HG03354 (cell line): ENCODE results near the gene CACNA1E.
"Not testable (repeated sequence)": the region's sequence is repeated elsewhere in the genome, so short reads cannot be mapped to it uniquely, and the experiment has no call there.

Source experiments
- ATAC-seq: cut with Tn5 transposase; IDR thresholded peaks from one replicate; pipeline ENCODE4 v1.9.1; 2021; ENCODE audit warnings: mild to moderate bottlenecking; ENCODE audit not compliant: unreplicated experiment, poor library complexity, severe bottlenecking

Gene CACNA1E

GRCh38 chr1:181784039-181784683 lies 300.8 kb downstream of the CACNA1E start:
- ATAC-seq = no peak

- no peak for ATAC-seq
These were observed 306.1 kb downstream of the CACNA1E start for GRCh38 chr1:181789395-181789794.

DNA sequence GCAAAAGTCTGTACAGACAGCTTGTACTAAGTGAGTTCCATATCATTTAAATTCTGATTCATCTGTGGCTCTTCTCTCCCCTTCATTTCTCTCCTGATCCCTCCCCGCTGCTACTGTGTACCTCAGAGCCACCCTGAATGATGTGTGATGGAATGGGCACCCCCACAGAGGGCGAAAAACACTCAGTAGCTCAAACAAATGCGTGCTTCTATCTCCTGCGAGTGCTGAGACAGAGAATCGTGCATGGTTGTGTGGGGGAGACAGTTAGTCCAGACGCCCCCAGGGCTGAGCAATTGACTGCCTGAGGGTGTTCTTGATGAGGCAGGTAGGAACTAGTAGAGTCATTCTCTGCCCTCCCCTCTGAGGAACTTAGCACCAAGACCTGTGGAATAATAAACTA lies 308.4 kb downstream of the CACNA1E start:
- no peak for ATAC-seq

GRCh38 chr1:181793831-181794230 lies 310.5 kb downstream of the CACNA1E start:
- no peak for ATAC-seq

- ATAC-seq = no peak
These were observed 311.0 kb downstream of the CACNA1E start for GRCh38 chr1:181794332-181794731.

GRCh38 chr1:181798191-181798926 lies 315.0 kb downstream of the CACNA1E start:
- no peak for ATAC-seq

DNA sequence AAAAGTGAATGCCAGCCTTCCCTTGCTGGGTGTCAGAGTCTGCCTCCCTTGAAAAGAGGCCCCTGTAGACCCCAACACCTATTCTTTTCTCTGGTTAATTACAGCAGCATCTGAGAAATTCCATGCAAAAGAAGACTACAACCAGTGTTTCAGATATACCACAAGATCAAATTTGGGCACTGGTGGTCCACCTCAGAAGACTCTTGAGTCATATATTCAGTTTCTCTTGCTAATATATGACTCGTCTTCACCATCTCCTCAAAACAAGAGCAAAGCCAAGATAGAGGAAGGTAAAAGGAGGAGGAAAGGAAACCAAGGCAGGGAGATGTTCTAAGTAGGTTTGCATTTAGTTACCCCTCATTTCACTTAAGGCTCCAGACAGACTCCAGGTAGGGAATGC lies 318.3 kb downstream of the CACNA1E start:
- no peak for ATAC-seq

GRCh38 chr1:181802466-181802865 lies 319.1 kb downstream of the CACNA1E start:
- ATAC-seq = no peak

- no peak for ATAC-seq
These were observed 320.1 kb downstream of the CACNA1E start for GRCh38 chr1:181803421-181803820.

- ATAC-seq = no peak
These were observed 321.7 kb downstream of the CACNA1E start for GRCh38 chr1:181804989-181805388.

- ATAC-seq = no peak
These were observed 323.4 kb downstream of the CACNA1E start for GRCh38 chr1:181806746-181807145.

DNA sequence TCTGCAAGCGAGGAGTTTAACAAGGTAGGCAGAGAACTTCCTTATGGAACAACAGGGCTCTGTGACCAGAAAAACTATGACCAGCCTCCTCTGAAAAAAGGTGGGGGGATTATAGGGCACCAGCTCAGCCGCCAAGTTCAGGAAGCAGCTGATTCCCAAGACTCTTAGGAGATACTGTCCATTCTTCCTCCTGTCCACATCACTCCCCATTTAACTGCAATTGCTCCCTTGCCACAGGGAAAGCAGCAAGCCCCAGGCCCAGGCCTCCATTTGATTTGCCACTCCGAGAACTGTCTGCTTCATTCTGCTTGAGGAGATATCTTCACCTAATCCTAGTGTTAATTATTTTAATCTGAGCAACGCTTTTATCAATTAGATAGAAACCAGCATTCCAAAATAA lies 323.9 kb downstream of the CACNA1E start:
- ATAC-seq = no peak

GRCh38 chr1:181809991-181810545 lies 326.8 kb downstream of the CACNA1E start:
- ATAC-seq = no peak

DNA sequence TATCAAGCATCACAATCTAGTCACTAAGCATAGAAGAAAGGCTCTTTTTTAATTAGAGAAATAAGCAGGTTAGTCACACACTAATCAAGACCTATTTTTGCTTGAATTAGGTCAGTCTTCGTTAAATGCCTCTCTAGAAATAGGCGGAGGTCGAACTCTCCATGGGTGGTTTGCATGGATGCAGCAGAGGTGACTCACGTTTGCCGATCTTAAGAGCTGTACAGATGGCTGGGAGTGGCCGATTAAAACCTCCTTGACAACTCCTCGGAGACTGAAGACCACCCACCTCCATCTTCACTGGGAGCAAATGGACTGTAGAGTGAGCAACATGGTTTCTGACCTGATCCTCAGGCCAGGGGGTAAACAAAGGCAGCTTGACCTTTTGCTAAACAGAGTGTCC lies 328.9 kb downstream of the CACNA1E start:
- ATAC-seq = no peak

DNA sequence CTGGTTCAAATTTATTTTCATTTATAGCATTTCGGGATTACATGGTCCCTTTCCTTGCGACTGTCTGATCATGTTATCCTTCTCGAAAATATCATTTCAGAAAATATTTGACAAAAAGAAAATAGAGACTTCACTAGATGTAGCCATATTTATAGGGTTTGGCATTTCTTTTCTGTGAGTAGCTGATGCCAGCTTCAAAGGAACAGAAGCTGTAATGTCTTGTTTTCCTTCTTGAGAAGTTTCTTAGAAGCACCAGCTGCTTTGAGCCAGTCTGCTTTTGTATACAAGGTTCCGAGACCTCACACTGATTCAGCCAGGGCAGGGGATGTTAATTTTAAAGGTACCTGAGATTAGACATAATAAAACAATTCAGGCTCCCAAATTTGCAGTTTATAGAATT lies 329.9 kb downstream of the CACNA1E start:
- ATAC-seq = no peak

GRCh38 chr1:181816608-181817007 lies 333.3 kb downstream of the CACNA1E start:
- ATAC-seq = no peak

DNA sequence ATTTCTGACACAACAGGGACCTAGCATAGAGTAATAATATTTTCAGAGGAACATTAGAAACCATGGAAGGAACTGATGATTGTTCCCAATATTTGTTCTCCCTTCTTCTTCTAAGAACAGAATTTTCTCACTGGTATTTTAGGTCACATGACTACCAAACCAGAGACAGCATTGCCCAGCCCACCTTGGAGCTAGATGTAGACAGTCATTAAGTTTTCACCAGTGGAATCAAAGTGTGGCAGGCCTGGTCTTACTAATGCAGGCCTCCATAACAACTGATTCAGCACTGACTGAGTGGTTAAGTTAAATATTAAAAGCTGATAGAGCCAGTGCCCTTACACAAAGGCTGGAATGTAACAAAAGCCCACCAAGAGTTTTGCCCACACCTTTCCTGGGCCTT lies 333.8 kb downstream of the CACNA1E start:
- no peak for ATAC-seq

GRCh38 chr1:181818459-181818858 lies 335.1 kb downstream of the CACNA1E start:
- ATAC-seq = no peak

GRCh38 chr1:181818943-181819342 lies 335.6 kb downstream of the CACNA1E start:
- no peak for ATAC-seq

DNA sequence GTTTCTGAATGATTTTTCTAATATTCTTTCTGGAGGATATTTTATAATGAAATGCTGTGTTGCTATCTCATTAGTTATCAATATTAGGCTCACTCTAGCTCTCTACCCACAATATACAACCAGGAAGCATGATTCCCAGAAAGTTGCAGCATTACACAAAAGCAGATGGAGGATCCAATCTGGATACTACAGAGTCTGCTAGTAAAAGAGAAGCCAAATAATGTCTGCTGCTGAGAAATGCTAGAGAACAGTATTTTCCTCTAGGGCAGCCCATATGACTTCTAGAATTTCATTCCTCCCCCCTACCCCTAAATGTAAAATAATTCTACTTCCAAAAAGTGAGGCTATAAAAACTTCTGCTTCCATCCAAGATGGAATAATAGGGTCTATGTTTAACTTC lies 338.4 kb downstream of the CACNA1E start:
- ATAC-seq = no peak

DNA sequence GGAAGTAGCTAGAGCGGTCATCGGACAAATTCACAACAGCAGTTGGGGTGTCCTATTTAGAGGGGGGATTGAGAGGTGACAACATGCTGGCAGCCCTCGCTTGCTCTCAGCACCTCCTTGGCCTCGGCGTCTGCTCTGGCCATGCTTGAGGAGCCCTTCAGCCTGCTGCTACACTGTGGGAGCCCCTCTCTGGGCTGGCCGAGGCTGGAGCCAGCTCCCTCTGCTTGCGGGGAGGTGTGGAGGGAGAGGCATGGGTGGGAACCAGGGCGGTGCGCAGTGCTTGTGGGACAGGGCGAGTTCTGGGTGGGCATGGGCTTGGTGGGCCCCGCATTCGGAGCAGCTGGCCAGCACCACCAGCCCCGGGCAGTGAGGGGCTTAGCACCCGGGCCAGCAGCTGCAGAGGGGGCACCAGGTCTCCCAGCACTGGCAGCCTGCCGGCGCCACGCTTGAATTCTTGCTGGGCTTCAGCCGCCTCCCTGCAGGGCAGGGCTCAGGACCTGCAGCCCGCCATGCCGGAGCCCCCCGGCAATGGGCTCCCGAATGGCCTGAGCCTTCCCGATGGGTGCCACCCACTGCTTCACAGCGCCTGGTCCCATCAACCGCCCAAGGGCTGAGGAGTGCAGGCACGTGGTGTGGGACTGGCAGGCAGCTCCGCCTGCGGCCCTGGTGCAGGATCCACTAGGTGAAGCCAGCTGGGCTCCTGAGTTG lies 349.0 kb downstream of the CACNA1E start:
- not testable (repeated sequence) for ATAC-seq
